ENCODE measurements around the gene PDGFC. TPM values are rescaled to one million over a fixed set of nuclear protein-coding genes. Genes with fewer than 3 reads are reported as not detected.

PDGFC gene
- total and polyA plus RNA-seq, 2 of the 8 experiments (the other 6 are each of a cell fraction or from before 2014, with no cell fraction given) = 0.65 to 2.7 TPM

DNA sequence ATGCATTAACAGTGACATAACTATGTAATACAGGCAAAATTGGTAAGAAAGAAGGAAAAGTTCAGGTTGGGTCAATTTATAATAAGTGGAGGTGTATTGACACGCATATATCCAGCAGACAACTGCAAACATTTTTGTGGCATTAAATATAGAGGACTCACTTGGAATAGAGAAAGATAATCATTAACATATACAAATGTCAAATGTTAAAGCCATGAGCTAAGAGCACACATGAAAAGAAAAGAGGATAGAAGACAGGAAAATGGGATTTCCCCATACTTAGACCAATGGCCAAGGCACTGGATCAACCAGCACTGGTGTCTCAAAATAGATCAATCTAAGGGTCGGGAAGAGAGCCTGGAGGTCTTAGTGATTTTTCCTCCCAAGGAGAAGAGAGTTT is 187.6 kb downstream of the PDGFC start (continued):
- no peak for TF ChIP-seq KDM4A (IDR thresholded peaks at IDR 0.05; ENCODE audit: low read depth, low read length, severe bottlenecking)
- no peak for TF ChIP-seq CTBP2 (IDR thresholded peaks at IDR 0.05; ENCODE audit: borderline replicate concordance, insufficient read depth, insufficient read length, low read length)
- TF ChIP-seq POU5F1 (IDR thresholded peaks at IDR 0.05; ENCODE audit: low read depth, low read length) = no peak
- no peak for TF ChIP-seq SUZ12 (IDR thresholded peaks at IDR 0.05; ENCODE audit: low read length)
